CD4-positive, alpha-beta T cell treated with Interleukin-6 at 100 ng/mL for 8 hours (primary cell): Measurements from ENCODE around the gene SLC1A3.
A peak's percentile ranks its signal among the peaks of the same experiment; 100 is the strongest.

Experiments used
- DNase-seq: peaks from one replicate; pipeline ENCODE4 v3.0.0-alpha.2; 2020; ENCODE audit warnings: mixed read lengths, low spot score

Gene SLC1A3

GRCh38 chr5:36685631-36686288 lies 79.4 kb downstream of the SLC1A3 start:
- DNase-seq: no peak

- DNase-seq: no peak
Measured at GRCh38 chr5:36686881-36687280, 80.5 kb downstream of the SLC1A3 start.

GRCh38 chr5:36688722-36689121 lies 82.3 kb downstream of the SLC1A3 start:
- DNase-seq: no peak

- DNase-seq: no peak
Measured at GRCh38 chr5:36689225-36689624, 82.8 kb downstream of the SLC1A3 start.

- peak; percentile 53 for DNase-seq
Measured at GRCh38 chr5:36690041-36690961, 83.9 kb downstream of the SLC1A3 start.

GRCh38 chr5:36691226-36691625 lies 84.8 kb downstream of the SLC1A3 start:
- DNase-seq: no peak

GRCh38 chr5:36691696-36692371 lies 85.4 kb downstream of the SLC1A3 start:
- DNase-seq: no peak

GRCh38 chr5:36692791-36693763 lies 86.7 kb downstream of the SLC1A3 start:
- no peak for DNase-seq

- DNase-seq: no peak
Measured at GRCh38 chr5:36694351-36694750, 87.9 kb downstream of the SLC1A3 start.

- DNase-seq: no peak
Measured at GRCh38 chr5:36696059-36696673, 89.8 kb downstream of the SLC1A3 start.

- no peak for DNase-seq
Measured at GRCh38 chr5:36698031-36698430, 91.6 kb downstream of the SLC1A3 start.

GRCh38 chr5:36701085-36701698 lies 94.8 kb downstream of the SLC1A3 start:
- no peak for DNase-seq

GRCh38 chr5:36703245-36703860 lies 96.9 kb downstream of the SLC1A3 start:
- DNase-seq: no peak

GRCh38 chr5:36704131-36704530 lies 97.7 kb downstream of the SLC1A3 start:
- no peak for DNase-seq

- no peak for DNase-seq
Measured at GRCh38 chr5:36705055-36705454, 98.6 kb downstream of the SLC1A3 start.

GRCh38 chr5:36706662-36707061 lies 100.3 kb downstream of the SLC1A3 start:
- no peak for DNase-seq

GRCh38 chr5:36708996-36709395 lies 102.6 kb downstream of the SLC1A3 start:
- no peak for DNase-seq

- DNase-seq: no peak
Measured at GRCh38 chr5:36710039-36710438, 103.6 kb downstream of the SLC1A3 start.

GRCh38 chr5:36712706-36713105 lies 106.3 kb downstream of the SLC1A3 start:
- no peak for DNase-seq

GRCh38 chr5:36713541-36713940 lies 107.1 kb downstream of the SLC1A3 start:
- DNase-seq: no peak
